H1 (cell line): ENCODE data around the gene CACNA2D1. TPM values are rescaled to one million over a fixed set of nuclear protein-coding genes. Genes with fewer than 3 reads are reported as not detected.

ENCODE experiments used
- CTCF ChIA-PET: fragments of 300-600 bp; sonication (Branson Sonifier 250); formaldehyde crosslinking; loops from one replicate; lab custom pipeline; 2021; ENCODE audit not compliant: partially characterized antibody; lab: Charles Lee
- POLR2A ChIA-PET: fragments of 300-600 bp; sonication (Branson Sonifier 250); formaldehyde crosslinking; loops from one replicate; lab custom pipeline; 2021; ENCODE audit warnings: inconsistent platforms; ENCODE audit not compliant: partially characterized antibody; lab: Charles Lee
- DNase-seq, 2 experiments: peaks; one replicate each; pipeline versions ENCODE4 v3.0.0 to v3.0.0-alpha.2; 2010 to 2022; ENCODE audit warnings: low spot score in 2 of 2, low read depth in 1 of 2, mixed read lengths in 1 of 2
- FAIRE-seq: peaks from 2 replicates; lab custom pipeline; 2011; peaks lifted over from hg19 to GRCh38; lab: Jason Lieb, UNC
- H2AFZ ChIP-seq: 2 replicates; pipeline ENCODE4 v1.8.1; 2012; ENCODE audit warnings: low read length, inconsistent platforms
- H2AK5ac ChIP-seq: 2 replicates; pipeline ENCODE4 v1.6.1; 2013; ENCODE audit warnings: low read depth, low read length
- H2BK120ac ChIP-seq: replicated peaks from 2 replicates; pipeline ENCODE3; 2013; ENCODE audit warnings: low read depth, low read length, inconsistent platforms
- H2BK12ac ChIP-seq: 2 replicates; pipeline ENCODE4 v1.6.1; 2013; ENCODE audit warnings: low read depth, low read length
- H2BK15ac ChIP-seq: 2 replicates; pipeline ENCODE4 v1.6.1; 2013; ENCODE audit warnings: low read length
- H2BK20ac ChIP-seq: 2 replicates; pipeline ENCODE4 v1.6.1; 2013; ENCODE audit warnings: low read length
- H2BK5ac ChIP-seq: 2 replicates; pipeline ENCODE4 v1.6.1; 2013; ENCODE audit warnings: low read depth, low read length
- H3K14ac ChIP-seq: 2 replicates; pipeline ENCODE4 v1.6.1; 2013; ENCODE audit warnings: inconsistent platforms; ENCODE audit not compliant: insufficient read length
- H3K18ac ChIP-seq: 2 replicates; pipeline ENCODE4 v1.6.1; 2013; ENCODE audit warnings: low read length; ENCODE audit errors: extremely low read depth
- H3K23ac ChIP-seq: 2 replicates; pipeline ENCODE4 v1.6.1; 2013; ENCODE audit warnings: inconsistent platforms; ENCODE audit not compliant: insufficient read length
- H3K23me2 ChIP-seq: 2 replicates; pipeline ENCODE4 v1.6.1; 2013; ENCODE audit warnings: low read depth, low read length
- H3K27ac ChIP-seq: 2 replicates; pipeline ENCODE4 v1.6.1; 2011; ENCODE audit warnings: low read depth, low read length, inconsistent platforms
- H3K27me3 ChIP-seq, 4 experiments: replicated peaks in 1 of 4; 1 replicate in 1 of 4; 2 replicates in 3 of 4; pipeline versions ENCODE4 v1.6.1 to v1.8.1; 2011 to 2013; ENCODE audit warnings: low read length in 3 of 4, mild to moderate bottlenecking in 3 of 4, inconsistent platforms in 2 of 4, mixed read lengths in 2 of 4, moderate library complexity in 1 of 4; ENCODE audit not compliant: control insufficient read depth in 3 of 4, insufficient read depth in 3 of 4; ENCODE audit errors: extremely low read depth in 1 of 4
- H3K36me3 ChIP-seq, 4 experiments: 2 replicates each; pipeline versions ENCODE4 v1.6.1 to v1.8.1; 2011 to 2013; ENCODE audit warnings: mild to moderate bottlenecking in 4 of 4, low read length in 3 of 4, moderate library complexity in 2 of 4, control low read depth in 1 of 4, inconsistent platforms in 1 of 4; ENCODE audit not compliant: insufficient read depth in 4 of 4, control insufficient read depth in 2 of 4
- H3K4ac ChIP-seq: replicated peaks from 2 replicates; pipeline ENCODE3; 2013; ENCODE audit warnings: low read length, low read depth, mixed read lengths, inconsistent platforms; ENCODE audit not compliant: insufficient read length
- H3K4me1 ChIP-seq, 4 experiments: replicated peaks in 1 of 4; 1 replicate in 1 of 4; 2 replicates in 3 of 4; pipeline versions ENCODE4 v1.6.1 to v1.8.1; 2011 to 2013; ENCODE audit warnings: low read length in 3 of 4, inconsistent platforms in 2 of 4, mixed read lengths in 1 of 4; ENCODE audit not compliant: insufficient read depth in 4 of 4, control insufficient read depth in 3 of 4
- H3K4me2 ChIP-seq, 2 experiments: 2 replicates each; pipeline versions ENCODE4 v1.6.1 to v1.8.1; 2011 to 2013; ENCODE audit warnings: low read depth in 2 of 2, low read length in 2 of 2, control low read depth in 1 of 2, inconsistent platforms in 1 of 2, mild to moderate bottlenecking in 1 of 2; ENCODE audit not compliant: insufficient read depth in 1 of 2
- H3K4me3 ChIP-seq, 4 experiments: fragments of 200-600, 300-600 bp in 1 of 4; sonication (generic), shearing (Covaris generic), sonication (Bioruptor Twin) in 1 of 4; 2 replicates each; pipeline versions ENCODE4 v1.5.1 to v1.8.1; 2011 to 2016; ENCODE audit warnings: low read length in 4 of 4, low read depth in 3 of 4, control low read depth in 2 of 4, inconsistent platforms in 2 of 4, mild to moderate bottlenecking in 2 of 4, mixed read lengths in 1 of 4, moderate library complexity in 1 of 4; ENCODE audit not compliant: insufficient read depth in 2 of 4; ENCODE audit errors: extremely low read depth in 1 of 4
- H3K56ac ChIP-seq: replicated peaks from 2 replicates; pipeline ENCODE3; 2013; ENCODE audit warnings: low read depth, mild to moderate bottlenecking, mixed read lengths, low read length, inconsistent platforms; ENCODE audit not compliant: insufficient read length
- H3K79me1 ChIP-seq: 2 replicates; pipeline ENCODE4 v1.6.1; 2013; ENCODE audit warnings: low read depth, low read length, control low read depth
- H3K79me2 ChIP-seq, 2 experiments: 2 replicates each; pipeline versions ENCODE4 v1.6.1 to v1.8.1; 2012 to 2013; ENCODE audit warnings: low read length in 2 of 2, mild to moderate bottlenecking in 2 of 2, inconsistent platforms in 1 of 2; ENCODE audit not compliant: insufficient read depth in 2 of 2, control insufficient read depth in 1 of 2
- H3K9ac ChIP-seq, 4 experiments: replicated peaks in 1 of 4; 1 replicate in 1 of 4; 2 replicates in 3 of 4; pipeline versions ENCODE4 v1.6.1 to v1.8.1; 2011 to 2013; ENCODE audit warnings: low read depth in 3 of 4, low read length in 3 of 4, control low read depth in 2 of 4, mild to moderate bottlenecking in 2 of 4, moderate library complexity in 2 of 4, inconsistent platforms in 1 of 4; ENCODE audit errors: extremely low read depth in 1 of 4
- H3K9me3 ChIP-seq, 2 experiments: 2 replicates each; pipeline versions ENCODE4 v1.6.1 to v1.8.1; 2012 to 2013; ENCODE audit warnings: mild to moderate bottlenecking in 2 of 2, moderate library complexity in 2 of 2, control low read depth in 1 of 2, inconsistent platforms in 1 of 2, low read depth in 1 of 2, low read length in 1 of 2, mixed read lengths in 1 of 2; ENCODE audit not compliant: insufficient read depth in 2 of 2
- H4K20me1 ChIP-seq, 2 experiments: replicated peaks in 1 of 2; 2 replicates each; pipeline versions ENCODE3 to v1.8.1; 2011 to 2013; ENCODE audit warnings: inconsistent platforms in 2 of 2, low read length in 2 of 2, mild to moderate bottlenecking in 1 of 2; ENCODE audit not compliant: insufficient read depth in 2 of 2, control insufficient read depth in 1 of 2
- H4K5ac ChIP-seq: 2 replicates; pipeline ENCODE4 v1.6.1; 2013; ENCODE audit warnings: low read length, low read depth, mixed read lengths, inconsistent platforms; ENCODE audit not compliant: insufficient read length
- H4K8ac ChIP-seq: 2 replicates; pipeline ENCODE4 v1.8.0; 2013; ENCODE audit warnings: mild to moderate bottlenecking, moderate library complexity, low read length, inconsistent platforms; ENCODE audit not compliant: insufficient read depth; ENCODE audit errors: extremely low read depth
- H4K91ac ChIP-seq: replicated peaks from 2 replicates; pipeline ENCODE3; 2013; ENCODE audit warnings: low read length, mixed read lengths, inconsistent platforms; ENCODE audit not compliant: insufficient read length
- BCL11A ChIP-seq, 2 experiments: IDR thresholded peaks; one replicate each; pipeline ENCODE4 v1.6.1; 2011; ENCODE audit warnings: low read depth in 2 of 2, low read length in 2 of 2, mild to moderate bottlenecking in 2 of 2
- CEBPB ChIP-seq: IDR thresholded peaks from 2 replicates; pipeline ENCODE4 v1.6.1; 2012; ENCODE audit warnings: low read depth, low read length
- CHD1 ChIP-seq: IDR thresholded peaks from 2 replicates; pipeline ENCODE4 v1.6.1; 2012; ENCODE audit warnings: low read depth, low read length, improper control_type of control experiment
- EGR1 ChIP-seq: IDR thresholded peaks from 2 replicates; pipeline ENCODE4 v1.6.1; 2011; ENCODE audit warnings: low read depth, low read length, borderline replicate concordance
- HDAC6 ChIP-seq: IDR thresholded peaks from one replicate; pipeline ENCODE4 v1.7.1; 2012; ENCODE audit warnings: low read depth, mild to moderate bottlenecking, inconsistent platforms, low read length, moderate library complexity
- NRF1 ChIP-seq: IDR thresholded peaks from 2 replicates; pipeline ENCODE4 v1.6.1; 2011; ENCODE audit warnings: mild to moderate bottlenecking, low read depth, low read length, improper control_type of control experiment
- SAP30 ChIP-seq: fragments of 300-600 bp; sonication (generic); IDR thresholded peaks from 2 replicates; pipeline ENCODE4 v1.7.1; 2012; ENCODE audit warnings: low read length, moderate library complexity, mild to moderate bottlenecking, inconsistent platforms; ENCODE audit not compliant: insufficient read depth, insufficient replicate concordance
- SRF ChIP-seq: IDR thresholded peaks from 2 replicates; pipeline ENCODE4 v1.6.1; 2011; ENCODE audit warnings: mild to moderate bottlenecking, low read depth, low read length, moderate library complexity
- TEAD4 ChIP-seq: IDR thresholded peaks from 2 replicates; pipeline ENCODE4 v1.6.1; 2012; ENCODE audit warnings: low read depth, low read length, inconsistent platforms, mixed read lengths
- WGBS, 2 experiments: shearing (Covaris generic) in 1 of 2; methylation state at CpG; one replicate each; pipeline versions ENCODE4 v1.1.6 to v1.1.7; 2013 to 2015; ENCODE audit warnings: low lambda C conversion rate in 2 of 2, mixed read lengths in 2 of 2, inconsistent platforms in 1 of 2, low coverage in 1 of 2, missing lambda C conversion rate in 1 of 2; ENCODE audit not compliant: insufficient replicate concordance in 2 of 2, insufficient coverage in 1 of 2, insufficient read length in 1 of 2; ENCODE audit errors: extremely low coverage in 1 of 2, missing lambda C conversion rate in 1 of 2; 5-methylcytosine and 5-hydroxymethylcytosine counted together
- polyA plus RNA-seq, 7 experiments: library from polyadenylated mRNA; depleted of rRNA in 3 of 7; stranded (reverse) in 5 of 7; unstranded in 2 of 7; fragments of >200 nt in 5 of 7; fragments of 200-250 nt in 2 of 7; gene quantifications; 1 replicate in 5 of 7; 2 replicates in 1 of 7; 4 replicates in 1 of 7; pipeline versions ENCODE4 v1.2.1 to v1.2.3, GENCODE V29; 2011 to 2013; ENCODE audit warnings: missing spikeins in 2 of 7, mixed read lengths in 2 of 7
- total RNA-seq: library from RNA; stranded (reverse); fragmentation: NEBNext Ultra II Directional; extraction: Animal tissue kit (Norgen Biotek cat#: 25700); gene quantifications from 2 replicates; pipeline ENCODE4 v1.2.1, GENCODE V29; 2021

CACNA2D1 gene
- total and polyA plus RNA-seq, 2 of the 8 experiments (the other 6 are each of a cell fraction or from before 2014, with no cell fraction given) = 4.3 to 27.3 TPM

DNA sequence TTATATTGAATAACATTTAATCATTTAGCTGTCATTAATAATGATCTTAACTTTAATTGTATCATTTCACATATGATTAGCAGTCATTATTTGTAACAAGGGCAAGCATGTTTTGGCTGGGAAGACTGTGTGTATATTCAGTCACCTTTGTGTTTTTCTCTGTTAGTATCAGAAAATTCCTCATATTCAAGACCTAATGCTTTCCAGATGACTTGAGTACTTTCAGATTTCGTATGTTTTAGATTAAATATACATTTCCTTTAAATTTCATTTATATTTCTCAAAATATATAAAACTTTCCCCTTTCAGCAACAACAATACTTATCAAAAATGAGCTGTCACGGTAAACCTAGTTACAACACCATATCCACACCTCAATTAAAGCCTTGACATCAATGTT, 6.3 kb upstream of the CACNA2D1 start:
- Histone ChIP-seq H3K79me2 (no peaks in the 10 kb centered on the region), H4K20me1 (no peaks in the 10 kb centered on the region), H4K5ac (no peak overlapping the region), H3K9me3 (no peaks in the 10 kb centered on the region), H3K23me2 (peaks cover 2% of the 10 kb centered on the region; the same call in 1 of the 2 replicates), H4K8ac (no peak overlapping the region), H2BK20ac (no peak overlapping the region), H3K4me2 (no peak overlapping the region), H3K18ac (no peak overlapping the region), H3K23ac (no peak overlapping the region), H4K91ac (no peak overlapping the region), H3K4me1 (peaks cover 0 to 7% (median 3%) of the 10 kb centered on the region in 4 experiments; a peak in 3 of 7 replicates), H3K4ac (no peak overlapping the region), H3K79me1 (no peaks in the 10 kb centered on the region), H3K36me3 (no peaks in the 10 kb centered on the region), H3K27me3 (no peaks in the 10 kb centered on the region), H2AK5ac (no peak overlapping the region), H3K27ac (no peak overlapping the region), H2AFZ (no peak overlapping the region), H2BK120ac (no peak overlapping the region), H2BK12ac (no peak overlapping the region), H2BK5ac (no peak overlapping the region), H3K14ac (no peak overlapping the region), H3K4me3 (no peak overlapping the region), H3K56ac (no peak overlapping the region), H3K9ac (no peak overlapping the region), H2BK15ac (no peak overlapping the region)
- TF ChIP-seq BCL11A (IDR thresholded peaks at IDR 0.05; ENCODE audit: low read depth in 2 of 2, low read length in 2 of 2) (no peak), HDAC6 (no peak), CHD1 (no peak), EGR1 (no peak), NRF1 (no peak), SRF (no peak), CEBPB (no peak), SAP30 (no peak), TEAD4 (no peak)
- ChIA-PET CTCF (interaction anchor here (2.2 kb wide), 1 partner anchor 32 kb away, joined by 6 read pairs; no protein-coding TSS in a partner anchor), POLR2A (no interaction called here)
- WGBS, 2 experiments = 88% methylated on average over 2 of the region's 2 CpGs; no CpG with 5 or more reads in 1 of the 2 experiments
- no peak for DNase-seq
- no peak for FAIRE-seq
